ENCODE data around the gene SMKR1.

Gene SMKR1

DNA sequence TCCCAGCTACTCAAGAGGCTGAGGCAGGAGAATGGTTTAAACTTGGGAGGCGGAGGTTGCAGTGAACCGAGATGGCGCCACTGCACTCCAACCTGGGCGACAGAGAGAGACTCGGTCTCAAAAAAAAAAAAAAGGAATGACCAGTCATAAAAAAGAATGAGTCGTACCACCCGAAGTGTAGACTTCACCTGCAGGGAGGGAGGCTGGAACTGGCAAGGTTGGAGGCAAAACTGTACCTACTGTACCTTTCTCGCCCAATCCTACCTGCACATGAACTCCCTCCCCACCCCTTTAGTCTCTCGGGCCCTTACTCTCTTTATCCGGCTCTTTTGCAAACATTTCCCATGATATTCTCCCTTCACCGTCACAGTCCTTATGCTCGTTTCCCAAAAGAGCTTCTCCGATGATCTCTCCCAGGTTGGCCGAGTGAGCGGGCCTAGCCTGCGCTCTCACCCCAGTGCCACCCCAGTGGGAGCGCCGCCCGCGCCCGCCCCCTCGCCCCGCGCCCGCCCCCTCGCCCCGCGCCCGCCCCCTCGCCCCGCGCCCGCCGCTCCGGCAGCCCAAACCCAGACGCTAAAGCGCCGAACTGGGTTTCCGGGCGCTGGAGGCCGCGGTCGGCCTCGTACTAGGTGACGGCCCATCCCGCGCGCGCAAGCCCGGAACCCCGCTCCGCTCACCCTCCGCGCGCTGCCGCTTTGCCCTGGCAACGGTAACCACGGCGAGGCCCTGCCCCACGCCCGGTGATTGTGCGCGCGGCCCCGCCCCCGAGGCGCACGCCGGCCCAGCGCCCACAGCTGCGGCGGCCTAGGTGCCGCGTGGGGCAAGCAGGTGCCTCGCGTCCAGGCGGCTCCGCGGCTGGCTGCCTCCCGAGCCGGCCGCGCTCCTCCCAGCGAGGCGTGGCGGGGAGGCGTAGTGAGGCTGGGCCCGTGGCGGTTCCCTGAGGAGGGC lies at the start of gene SMKR1:
Gene SMKR1 (plus strand): TSS at position 772 of the 948 bp plus-strand sequence. CDS start 294 bp downstream, outside the sequence.
- H3K4me3 ChIP-seq (ENCODE audit: low read length), result peak within 1 kb of the TSS; percentile 58
- DNase-seq (ENCODE audit: low read depth), result peak; percentile 45
- TF ChIP-seq CTCF (conservative IDR thresholded peaks at IDR 0.05; ENCODE audit: low read length), result no peak

DNA sequence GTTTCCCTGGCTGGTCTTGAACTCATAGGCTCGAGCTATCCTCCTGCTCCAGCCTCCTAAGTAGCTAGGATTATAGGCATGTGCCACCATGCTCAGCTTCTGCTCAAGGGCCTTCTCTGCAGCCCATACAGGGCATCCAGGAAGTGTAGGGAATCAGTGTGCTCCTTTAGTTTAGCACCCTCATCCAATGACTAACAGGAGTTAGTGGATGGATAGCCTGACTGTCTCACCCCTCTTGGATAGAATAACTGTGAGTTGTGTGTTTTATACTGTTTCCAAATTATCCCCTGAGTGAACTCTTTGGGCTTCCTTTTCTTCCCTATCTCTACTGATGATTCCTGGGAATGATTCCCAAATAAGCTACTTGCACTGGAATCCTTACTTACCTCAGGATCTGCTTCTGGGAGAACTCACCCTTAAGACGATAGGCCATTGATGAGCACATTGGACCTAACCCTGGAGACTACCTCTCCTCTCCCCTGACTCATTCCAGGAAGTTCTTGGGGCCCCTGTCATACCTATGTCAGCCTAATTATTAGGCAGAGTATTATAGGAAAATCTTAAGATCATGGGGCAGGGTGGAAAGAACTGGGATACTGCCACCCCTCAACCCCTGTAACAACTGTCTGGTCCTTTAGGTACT lies 49.6 kb upstream of the SMKR1 start:
- no peak for DNase-seq (ENCODE audit: low read depth)
- TF ChIP-seq CTCF (conservative IDR thresholded peaks at IDR 0.05; ENCODE audit: low read length), result no peak
- H3K4me3 ChIP-seq (ENCODE audit: low read length), result no peak overlapping the region

DNA sequence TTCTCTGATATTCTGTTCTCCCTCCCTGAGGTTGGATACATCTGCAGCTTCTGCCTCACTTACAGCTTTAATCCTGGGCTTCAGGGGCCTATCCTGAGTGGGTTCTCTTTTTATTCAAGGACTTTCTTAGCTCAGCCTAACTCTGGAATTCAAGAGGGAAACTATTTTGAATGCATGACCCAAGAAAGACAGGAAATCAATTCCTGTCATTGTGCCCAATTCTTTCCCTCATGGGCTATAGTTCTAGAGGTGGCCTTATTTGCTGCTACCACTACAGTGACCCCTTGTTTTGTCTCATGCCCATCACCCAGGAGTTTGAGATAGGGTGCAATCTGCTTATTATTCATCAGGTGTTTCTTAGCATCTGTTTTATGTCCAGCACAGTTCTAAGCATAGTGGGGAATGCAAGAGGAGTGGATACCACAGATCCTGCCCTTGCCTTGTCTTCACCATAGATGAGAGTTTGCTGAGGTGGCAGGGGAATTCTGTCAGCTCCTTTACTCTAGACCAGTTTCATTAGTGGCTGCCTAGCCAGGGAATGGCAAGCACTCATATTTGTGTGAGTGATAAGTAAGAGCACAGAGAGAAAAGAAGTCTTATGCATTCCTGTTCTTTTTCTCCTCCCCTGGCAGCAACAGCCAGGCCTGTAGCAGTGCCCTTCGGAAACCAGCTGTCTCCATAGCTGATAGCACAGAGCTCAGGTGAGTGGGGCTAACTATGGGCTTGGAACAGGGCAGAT lies 48.7 kb upstream of the SMKR1 start:
- TF ChIP-seq CTCF (conservative IDR thresholded peaks at IDR 0.05; ENCODE audit: low read length), result no peak
- DNase-seq (ENCODE audit: low read depth), result no peak
- no peak overlapping the region for H3K4me3 ChIP-seq (ENCODE audit: low read length)

GRCh38 chr7:129454249-129454551 lies 48.1 kb upstream of the SMKR1 start:
- no peak for TF ChIP-seq CTCF (conservative IDR thresholded peaks at IDR 0.05; ENCODE audit: low read length)
- no peak for DNase-seq (ENCODE audit: low read depth)
- no peak overlapping the region for H3K4me3 ChIP-seq (ENCODE audit: low read length)

GRCh38 chr7:129456421-129456820 lies 45.9 kb upstream of the SMKR1 start:
- no peak for DNase-seq (ENCODE audit: low read depth)
- no peak overlapping the region for H3K4me3 ChIP-seq (ENCODE audit: low read length)
- no peak for TF ChIP-seq CTCF (conservative IDR thresholded peaks at IDR 0.05; ENCODE audit: low read length)

DNA sequence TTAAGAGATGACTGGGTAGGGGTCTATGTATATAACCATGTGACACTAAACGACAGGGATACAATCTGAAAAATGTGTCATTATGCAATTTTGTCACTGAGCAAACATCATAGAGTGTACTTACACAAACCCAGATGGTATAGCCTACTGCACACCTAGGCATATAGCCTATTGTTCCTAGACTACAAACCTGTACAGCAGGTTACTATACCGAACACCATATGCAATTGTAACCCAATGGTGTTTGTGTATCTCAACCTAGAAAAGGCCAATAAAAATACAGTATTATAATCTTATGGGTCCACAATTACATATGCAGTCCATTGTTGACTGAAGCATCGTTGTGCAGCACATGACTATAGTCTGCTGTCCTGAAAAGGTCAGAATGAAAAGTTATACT lies 45.2 kb upstream of the SMKR1 start:
- no peak for DNase-seq (ENCODE audit: low read depth)
- H3K4me3 ChIP-seq (ENCODE audit: low read length), result no peak overlapping the region
- no peak for TF ChIP-seq CTCF (conservative IDR thresholded peaks at IDR 0.05; ENCODE audit: low read length)

Measured in AG10803 (cell line).